DND-41 (cell line): ENCODE data around the gene C1QTNF2.

Experiments used
- ATAC-seq: fragments of 200-7000 bp; cut with Tn5 transposase; 3 replicates; pipeline ENCODE4 v1.9.1; 2021; ENCODE audit warnings: low read depth; ENCODE audit not compliant: insufficient read depth
- DNase-seq: peaks from one replicate; pipeline ENCODE4 v3.0.0-alpha.2; 2020
- H2AFZ ChIP-seq: 2 replicates; pipeline ENCODE4 v1.6.0; 2012; ENCODE audit warnings: low read depth, low read length
- H3K27ac ChIP-seq: 2 replicates; pipeline ENCODE4 v1.5.1; 2012; ENCODE audit warnings: low read length, inconsistent platforms
- H3K27me3 ChIP-seq: fragments of 200-600 bp; sonication (generic); 2 replicates; pipeline ENCODE4 v1.6.0; 2012; ENCODE audit warnings: low read length, mild to moderate bottlenecking, inconsistent platforms; ENCODE audit not compliant: insufficient read depth, poor library complexity
- H3K36me3 ChIP-seq: 2 replicates; pipeline ENCODE4 v1.5.1; 2012; ENCODE audit warnings: low read length, inconsistent platforms; ENCODE audit not compliant: insufficient read depth
- H3K4me1 ChIP-seq: 2 replicates; pipeline ENCODE4 v1.5.1; 2012; ENCODE audit warnings: mild to moderate bottlenecking, low read length; ENCODE audit not compliant: insufficient read depth
- H3K4me2 ChIP-seq: 2 replicates; pipeline ENCODE4 v1.6.0; 2012; ENCODE audit warnings: mild to moderate bottlenecking, moderate library complexity, low read length, inconsistent platforms; ENCODE audit not compliant: insufficient read depth
- H3K4me3 ChIP-seq, 2 experiments: fragments of 200-600 bp in 1 of 2; shearing (Covaris generic) in 1 of 2; 2 replicates each; pipeline ENCODE4 v1.5.1; 2012 to 2016; ENCODE audit warnings: inconsistent platforms in 2 of 2, low read length in 2 of 2, mild to moderate bottlenecking in 2 of 2, low read depth in 1 of 2, moderate library complexity in 1 of 2
- H3K79me2 ChIP-seq: 2 replicates; pipeline ENCODE4 v1.6.0; 2012; ENCODE audit warnings: low read length, inconsistent platforms; ENCODE audit not compliant: insufficient read depth
- H3K9ac ChIP-seq: 2 replicates; pipeline ENCODE4 v1.6.0; 2012; ENCODE audit warnings: low read depth, mild to moderate bottlenecking, inconsistent platforms, low read length, moderate library complexity
- H3K9me3 ChIP-seq: 2 replicates; pipeline ENCODE4 v1.5.1; 2012; ENCODE audit warnings: low read length, moderate library complexity, mild to moderate bottlenecking, inconsistent platforms; ENCODE audit not compliant: insufficient read depth, severe bottlenecking
- H4K20me1 ChIP-seq: 2 replicates; pipeline ENCODE4 v1.6.0; 2012; ENCODE audit warnings: low read length; ENCODE audit not compliant: insufficient read depth
- EZH2 ChIP-seq: IDR thresholded peaks from 3 replicates; pipeline ENCODE4 v1.6.1; 2012; ENCODE audit warnings: borderline replicate concordance, low read depth, mild to moderate bottlenecking, moderate library complexity, low read length, inconsistent platforms; ENCODE audit not compliant: severe bottlenecking
- TF ChIP-seq, protein P1 (sequence below): IDR thresholded peaks from 2 replicates; pipeline ENCODE4 v1.5.1; 2012; ENCODE audit warnings: borderline replicate concordance, low read length, moderate library complexity, mild to moderate bottlenecking; ENCODE audit not compliant: poor library complexity, severe bottlenecking; ENCODE audit errors: extremely low read depth

The C1QTNF2 gene

DNA sequence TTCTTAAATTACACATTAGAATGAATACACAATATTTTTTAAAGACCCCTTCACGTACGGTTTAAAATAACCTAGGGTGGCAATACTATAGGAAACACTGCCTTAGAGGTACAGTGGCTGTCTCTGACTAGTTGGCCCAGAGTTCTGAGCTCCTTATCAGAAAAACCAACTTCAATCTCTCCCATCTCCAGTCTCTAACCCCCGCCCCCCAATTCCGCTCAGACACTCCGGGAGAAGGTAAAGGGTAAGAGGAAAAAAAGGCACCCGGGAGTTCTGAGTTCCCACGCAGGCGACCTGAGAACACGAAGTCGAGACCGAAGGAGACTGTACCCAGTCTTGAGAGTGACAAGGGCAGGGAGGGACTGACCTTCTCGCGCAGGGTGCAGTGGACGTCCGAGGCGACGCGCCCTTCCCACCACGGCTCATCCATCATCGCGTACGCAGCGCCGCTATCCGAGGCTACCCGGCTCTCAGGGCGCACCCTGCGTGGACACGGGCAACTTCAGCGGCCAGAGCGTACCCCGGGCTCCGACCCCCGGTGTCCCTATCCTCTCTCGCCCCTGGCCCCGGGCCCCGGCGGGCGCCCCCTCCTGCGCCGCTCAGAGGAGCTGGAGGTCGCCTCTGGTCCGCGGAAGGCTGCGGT, 58.8 kb downstream of the C1QTNF2 start:
- peak; percentile 79 for TF ChIP-seq EZH2
- TF ChIP-seq, protein P1, sequence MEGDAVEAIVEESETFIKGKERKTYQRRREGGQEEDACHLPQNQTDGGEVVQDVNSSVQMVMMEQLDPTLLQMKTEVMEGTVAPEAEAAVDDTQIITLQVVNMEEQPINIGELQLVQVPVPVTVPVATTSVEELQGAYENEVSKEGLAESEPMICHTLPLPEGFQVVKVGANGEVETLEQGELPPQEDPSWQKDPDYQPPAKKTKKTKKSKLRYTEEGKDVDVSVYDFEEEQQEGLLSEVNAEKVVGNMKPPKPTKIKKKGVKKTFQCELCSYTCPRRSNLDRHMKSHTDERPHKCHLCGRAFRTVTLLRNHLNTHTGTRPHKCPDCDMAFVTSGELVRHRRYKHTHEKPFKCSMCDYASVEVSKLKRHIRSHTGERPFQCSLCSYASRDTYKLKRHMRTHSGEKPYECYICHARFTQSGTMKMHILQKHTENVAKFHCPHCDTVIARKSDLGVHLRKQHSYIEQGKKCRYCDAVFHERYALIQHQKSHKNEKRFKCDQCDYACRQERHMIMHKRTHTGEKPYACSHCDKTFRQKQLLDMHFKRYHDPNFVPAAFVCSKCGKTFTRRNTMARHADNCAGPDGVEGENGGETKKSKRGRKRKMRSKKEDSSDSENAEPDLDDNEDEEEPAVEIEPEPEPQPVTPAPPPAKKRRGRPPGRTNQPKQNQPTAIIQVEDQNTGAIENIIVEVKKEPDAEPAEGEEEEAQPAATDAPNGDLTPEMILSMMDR, result no peak
- peak overlapping the region; percentile 53 to 75; a peak in 3 of 4 replicates for H3K4me3 ChIP-seq
- ATAC-seq (no peak), DNase-seq (no peak)
- H3K4me1 ChIP-seq, result peaks cover 31% of the 10 kb centered on the region
- peak overlapping the region; percentile 94 for H2AFZ ChIP-seq
- H3K79me2 ChIP-seq, result no peaks in the 10 kb centered on the region
- no peaks in the 10 kb centered on the region for H3K9me3 ChIP-seq
- peak overlapping the region; percentile 70 for H3K9ac ChIP-seq
- no peaks in the 10 kb centered on the region for H4K20me1 ChIP-seq
- H3K27me3 ChIP-seq, result peaks cover 14% of the 10 kb centered on the region
- H3K27ac ChIP-seq, result peak overlapping the region; percentile 34; the same call in 1 of the 2 replicates
- peak overlapping the region; percentile 96 for H3K4me2 ChIP-seq
- no peaks in the 10 kb centered on the region for H3K36me3 ChIP-seq

- H3K4me2 ChIP-seq, result peak overlapping the region; percentile 96; the same call in 1 of the 2 replicates
- no peaks in the 10 kb centered on the region for H3K36me3 ChIP-seq
- H3K9me3 ChIP-seq, result no peaks in the 10 kb centered on the region
- no peak overlapping the region for H2AFZ ChIP-seq
- H3K27ac ChIP-seq, result no peak overlapping the region
- ATAC-seq (no peak), DNase-seq (no peak)
- H3K4me3 ChIP-seq, result no peak overlapping the region
- TF ChIP-seq, protein P1, result no peak
- TF ChIP-seq EZH2, result no peak
- no peaks in the 10 kb centered on the region for H4K20me1 ChIP-seq
- peaks cover 14% of the 10 kb centered on the region for H3K27me3 ChIP-seq
- H3K79me2 ChIP-seq, result no peaks in the 10 kb centered on the region
- peaks cover 26% of the 10 kb centered on the region for H3K4me1 ChIP-seq
- no peak overlapping the region for H3K9ac ChIP-seq
These were observed 59.7 kb downstream of the C1QTNF2 start for GRCh38 chr5:160310552-160311295.

GRCh38 chr5:160310140-160310539, 60.3 kb downstream of the C1QTNF2 start:
- Histone ChIP-seq H3K4me1 (peaks cover 24% of the 10 kb centered on the region), H3K27ac (no peak overlapping the region), H4K20me1 (no peaks in the 10 kb centered on the region), H3K9me3 (no peaks in the 10 kb centered on the region), H3K79me2 (no peaks in the 10 kb centered on the region), H2AFZ (no peak overlapping the region), H3K4me3 (no peak overlapping the region), H3K4me2 (no peak overlapping the region), H3K36me3 (no peaks in the 10 kb centered on the region), H3K9ac (no peak overlapping the region), H3K27me3 (peaks cover 14% of the 10 kb centered on the region)
- TF ChIP-seq, protein P1, result no peak
- no peak for TF ChIP-seq EZH2
- ATAC-seq (no peak), DNase-seq (no peak)
